M059J (cell line): ENCODE measurements around the gene MARK4. TPM values are rescaled to one million over a fixed set of nuclear protein-coding genes. Genes with fewer than 3 reads are reported as not detected.
"Not testable (repeated sequence)": the region's sequence is repeated elsewhere in the genome, so short reads cannot be mapped to it uniquely, and the experiment has no call there.

Source experiments
- DNase-seq: peaks from one replicate; pipeline ENCODE4 v3.0.0-alpha.2; 2012; ENCODE audit warnings: low read depth
- total RNA-seq: library from RNA; depleted of rRNA; stranded (reverse); fragments of >200 nt; shearing (Covaris generic); gene quantifications from 2 replicates; pipeline ENCODE4 v1.2.3, GENCODE V29; 2014; rRNA removed

Gene MARK4
- total RNA-seq: 7.1 and 11.0 TPM in 2 replicates

- DNase-seq: peak; percentile 32
Observed at GRCh38 chr19:45250832-45251451, at the start of gene MARK4. Gene MARK4 (plus strand): TSS chr19:45251271. CDS start chr19:45251589, 318 bp downstream.

DNA sequence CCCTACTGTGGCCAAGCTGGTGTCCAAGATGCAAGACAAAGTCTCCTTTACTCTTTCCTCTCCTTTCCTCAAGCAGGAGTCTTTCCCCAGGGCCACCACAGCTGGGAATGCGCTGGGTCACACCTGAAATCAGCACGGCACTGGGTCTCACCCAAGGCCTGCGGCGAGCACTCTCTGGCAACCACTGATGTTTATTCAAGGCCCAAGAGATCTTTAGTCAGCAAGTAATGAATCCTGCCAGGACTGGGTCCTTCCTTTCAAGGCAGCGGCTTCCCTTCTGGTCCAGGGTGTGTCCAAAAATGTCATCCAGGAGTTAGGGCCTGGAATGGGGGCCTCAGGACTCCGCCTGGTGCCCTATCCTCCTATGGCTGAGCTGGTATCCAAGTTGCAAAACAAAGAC lies 48.4 kb upstream of the MARK4 start:
- no peak for DNase-seq

DNA sequence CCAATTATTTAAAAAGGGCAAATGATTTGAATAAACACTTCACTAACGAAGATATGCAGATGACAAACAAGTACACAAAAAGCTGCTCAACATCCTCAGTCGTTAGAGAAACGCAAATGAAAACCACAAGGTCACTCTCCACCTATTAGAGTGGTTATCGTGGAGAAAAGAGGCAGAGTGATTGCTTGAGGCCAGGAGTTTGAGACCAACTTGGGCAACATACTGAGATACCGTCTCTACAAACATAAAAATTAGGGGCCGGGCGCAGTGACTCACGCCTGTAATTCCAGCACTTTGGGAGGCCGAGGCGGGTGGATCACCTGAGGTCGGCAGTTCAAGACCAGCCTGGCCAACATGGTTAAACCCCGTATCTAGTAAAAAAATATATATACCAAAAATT lies 45.3 kb upstream of the MARK4 start:
- DNase-seq: no peak

DNA sequence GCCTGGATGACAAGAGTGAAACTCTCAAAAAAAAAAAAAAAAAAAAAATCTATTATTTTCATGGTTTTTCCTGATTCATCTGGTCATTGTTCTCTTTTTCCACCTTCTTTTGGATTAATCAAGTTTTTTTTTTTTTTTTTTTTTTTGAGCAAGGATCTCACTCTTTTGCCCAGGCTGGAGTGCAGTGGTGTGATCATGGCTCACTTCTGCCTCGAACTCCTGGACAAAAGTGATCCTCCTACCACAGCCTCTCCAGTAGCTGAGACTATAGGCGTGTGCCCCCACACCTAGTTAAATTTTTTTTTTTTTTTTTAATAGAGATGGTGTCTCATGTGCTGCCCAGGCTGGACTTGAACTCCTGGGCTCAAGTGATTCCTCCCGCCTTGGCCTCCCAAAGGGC lies 44.7 kb upstream of the MARK4 start:
- DNase-seq: no peak

GRCh38 chr19:45211751-45212381 lies 39.2 kb upstream of the MARK4 start:
- peak; percentile 82 for DNase-seq

DNA sequence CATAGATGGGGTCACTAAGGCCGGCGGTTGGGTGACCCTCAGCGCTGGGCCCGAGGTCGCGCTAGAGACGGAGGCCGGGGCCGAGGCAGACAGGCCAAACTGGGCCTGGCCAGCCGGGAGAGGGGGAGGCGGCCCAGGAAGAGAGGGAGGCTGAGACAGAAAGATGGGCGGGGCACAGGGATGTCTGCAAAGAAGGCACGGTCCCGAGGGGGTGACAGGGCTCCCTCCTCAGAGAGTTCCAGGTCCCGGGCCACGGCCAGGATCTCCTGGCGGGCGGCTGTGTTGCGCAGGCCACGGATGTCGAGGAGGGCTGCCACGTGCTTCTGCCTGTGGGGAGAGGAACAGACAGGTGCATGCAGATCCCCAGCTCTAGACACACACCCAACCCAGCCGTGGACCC lies 38.0 kb upstream of the MARK4 start:
- DNase-seq: no peak

DNA sequence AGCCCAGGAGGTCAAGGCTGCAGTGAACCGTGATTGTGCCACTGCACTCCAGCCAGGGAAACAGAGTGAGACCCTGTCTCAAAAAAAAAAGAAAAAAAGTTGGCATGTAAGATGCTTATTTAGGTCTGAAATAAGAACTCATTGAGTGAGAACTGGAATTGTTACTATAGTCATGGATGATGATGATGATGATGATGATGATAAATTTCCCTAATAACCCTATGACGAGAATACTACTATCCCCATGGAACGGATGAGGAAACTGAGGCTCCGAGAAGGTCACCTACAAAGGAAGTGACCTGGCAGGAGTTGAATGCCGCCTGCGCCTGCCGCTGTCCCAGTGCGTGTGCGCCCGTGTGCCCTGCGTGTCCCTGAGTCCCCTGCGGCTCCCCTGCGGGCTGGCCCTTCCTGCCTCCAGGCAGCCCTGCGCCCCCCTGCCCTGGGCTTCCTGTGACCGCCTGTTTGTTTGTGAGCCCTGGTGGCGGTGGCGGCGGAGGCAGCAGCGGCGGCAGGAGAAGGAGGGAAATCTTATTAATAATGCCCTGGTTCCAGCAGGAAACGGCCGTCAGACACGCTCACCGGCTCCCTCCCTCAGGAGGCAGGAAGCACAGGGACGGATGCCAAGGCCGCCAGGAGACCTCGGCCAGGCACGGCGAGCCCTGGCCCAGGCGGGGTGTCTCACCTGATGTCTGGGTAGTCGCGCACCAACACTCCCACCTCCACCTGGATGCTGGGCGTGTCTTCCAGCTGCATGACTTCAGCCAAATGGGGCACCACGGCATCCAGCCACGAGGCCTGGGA lies 35.5 kb upstream of the MARK4 start:
- peak; percentile 57 for DNase-seq

GRCh38 chr19:45216667-45217066 lies 34.4 kb upstream of the MARK4 start:
- DNase-seq: no peak

GRCh38 chr19:45217193-45217956 lies 33.7 kb upstream of the MARK4 start:
- no peak for DNase-seq

- DNase-seq: no peak
Observed at GRCh38 chr19:45217957-45218334, 33.1 kb upstream of the MARK4 start.

DNA sequence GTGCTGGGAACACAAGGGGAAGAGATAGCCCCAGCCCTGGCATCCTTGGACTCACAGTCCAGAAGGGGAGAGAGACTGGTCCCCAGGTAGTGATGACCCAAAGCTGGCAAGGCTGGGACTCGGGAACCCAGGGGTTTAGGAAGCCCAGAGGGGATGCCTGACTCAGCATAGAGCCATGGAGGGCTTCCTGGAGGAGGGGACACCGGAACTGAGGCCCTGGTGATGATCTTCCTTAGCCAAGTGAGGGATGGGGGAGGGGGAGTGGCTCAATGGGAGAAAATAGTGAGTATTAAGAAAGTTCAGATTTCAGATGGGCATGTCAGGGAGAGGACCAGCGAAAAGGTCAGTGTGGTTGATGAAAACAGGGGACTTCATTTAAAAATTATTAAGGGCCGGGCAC lies 32.6 kb upstream of the MARK4 start:
- DNase-seq: no peak

DNA sequence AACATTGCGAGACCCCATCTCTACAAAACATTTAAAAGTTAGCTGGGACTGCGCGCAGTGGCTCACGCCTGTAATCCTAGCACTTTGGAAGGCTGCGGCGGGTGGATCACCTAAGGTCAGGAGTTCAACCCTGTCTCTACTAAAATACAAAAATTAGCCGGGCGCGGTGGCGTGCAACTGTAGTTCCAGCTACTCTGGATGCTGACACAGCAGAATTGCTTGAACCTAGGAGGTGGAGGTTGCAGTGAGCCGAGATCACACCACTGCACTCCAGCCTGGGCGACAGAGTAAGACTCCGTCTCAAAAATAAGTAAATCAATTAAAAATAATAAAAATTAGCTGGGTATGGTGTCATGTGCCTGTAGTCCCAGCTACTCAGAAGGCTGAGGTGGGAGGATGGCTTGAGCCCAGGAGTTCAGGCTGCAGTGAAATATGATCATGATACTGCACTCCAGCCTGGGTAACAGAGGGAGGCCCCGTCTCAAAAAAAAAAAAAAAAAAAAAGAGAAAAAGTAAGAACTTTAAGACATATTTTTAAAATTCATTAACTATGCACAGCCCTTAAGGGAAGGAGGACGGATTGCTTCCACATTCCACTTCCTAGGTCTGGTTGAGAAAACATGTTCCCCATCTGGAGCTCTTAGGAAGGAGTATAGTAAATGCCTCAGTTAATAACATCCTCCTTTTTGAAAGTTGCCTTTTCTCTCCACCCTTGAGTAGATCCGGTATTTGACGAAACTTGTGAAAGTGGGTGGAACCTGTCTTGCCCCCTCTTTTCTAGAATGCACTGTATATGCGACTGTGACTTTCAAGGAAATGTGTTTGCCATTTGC lies 31.9 kb upstream of the MARK4 start:
- DNase-seq: no peak

- no peak for DNase-seq
Observed at GRCh38 chr19:45222724-45223123, 28.3 kb upstream of the MARK4 start.

DNA sequence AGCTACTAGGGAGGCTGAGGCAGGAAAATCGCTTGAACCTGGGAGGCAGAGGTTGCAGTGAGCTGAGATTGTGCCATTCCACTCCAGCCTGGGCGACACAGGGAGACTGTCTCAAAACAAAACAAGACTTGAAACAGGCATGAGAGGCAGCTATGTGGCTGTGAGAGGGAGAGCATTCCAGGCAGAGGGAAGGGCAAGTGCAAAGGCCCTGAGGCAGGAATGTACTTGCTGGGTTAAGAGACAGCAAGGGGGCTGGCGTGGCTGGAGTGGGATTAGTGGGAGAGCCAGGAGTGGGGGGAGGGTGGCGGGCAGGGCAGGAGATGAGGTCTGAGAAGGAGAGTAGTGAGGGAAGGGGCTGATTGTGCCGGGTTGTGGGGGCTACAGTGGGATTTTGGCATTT lies 27.2 kb upstream of the MARK4 start:
- no peak for DNase-seq

DNA sequence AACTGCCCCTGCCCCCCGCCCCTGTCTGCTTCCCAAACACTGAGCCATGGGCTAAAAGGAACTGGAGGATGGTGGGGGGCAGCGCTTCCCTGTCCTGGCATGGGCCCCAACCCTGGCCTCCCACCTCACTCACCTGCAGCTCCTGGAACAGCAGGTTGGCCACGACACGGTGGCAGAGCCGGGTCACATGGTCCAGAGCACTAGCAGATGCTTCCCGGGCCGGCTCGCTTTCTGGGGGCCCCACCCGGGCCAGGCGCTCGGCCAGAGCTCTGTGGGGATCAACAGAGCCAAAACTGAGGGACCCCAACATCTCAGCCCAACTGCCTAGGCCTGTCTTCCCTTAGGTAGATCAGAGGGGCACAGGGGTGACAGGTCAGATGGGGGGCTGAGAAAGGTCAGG lies 26.4 kb upstream of the MARK4 start:
- DNase-seq: no peak

GRCh38 chr19:45229056-45229455 lies 22.0 kb upstream of the MARK4 start:
- DNase-seq: not testable (repeated sequence)

DNA sequence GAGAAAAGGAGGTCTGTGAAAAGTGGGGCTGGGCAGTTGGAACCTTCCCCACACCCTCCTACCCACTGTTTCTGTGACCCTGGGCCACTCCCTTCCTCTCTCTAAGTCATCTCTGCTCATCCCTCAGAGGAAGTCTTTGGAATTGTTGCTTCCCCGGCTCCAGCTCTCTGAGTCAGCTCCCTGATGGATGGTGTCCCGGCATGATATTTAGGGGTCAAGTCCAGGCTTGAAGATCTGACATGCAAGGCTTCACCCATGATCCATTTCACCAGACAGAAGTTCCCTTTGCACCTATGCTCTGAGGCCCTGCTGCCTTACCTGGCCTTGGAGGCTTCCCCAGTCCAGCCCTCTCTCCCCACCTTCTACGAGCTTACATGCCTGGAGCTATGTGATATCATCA lies 19.2 kb upstream of the MARK4 start:
- no peak for DNase-seq

- no peak for DNase-seq
Observed at GRCh38 chr19:45234089-45234869, 16.8 kb upstream of the MARK4 start.

DNA sequence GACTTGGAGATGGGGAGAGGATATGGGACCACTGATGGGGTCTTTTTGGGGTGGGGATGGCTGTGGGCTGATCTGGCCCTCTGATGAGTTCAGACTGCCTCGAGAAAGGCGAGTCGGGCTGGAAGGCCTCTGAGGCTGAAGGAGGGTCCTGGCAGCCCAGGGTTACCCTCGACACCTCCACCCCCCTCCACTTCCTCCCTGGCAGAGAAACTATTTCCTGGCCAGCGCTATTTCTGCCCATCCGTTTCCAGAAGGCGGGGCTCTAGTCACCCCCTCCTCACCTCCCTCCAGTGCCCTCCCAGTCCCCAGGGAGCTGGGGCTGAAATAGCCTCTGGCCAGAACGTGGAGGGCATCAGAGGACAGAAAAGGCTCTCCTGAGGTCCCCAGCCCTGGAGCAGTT lies 15.6 kb upstream of the MARK4 start:
- DNase-seq: no peak

DNA sequence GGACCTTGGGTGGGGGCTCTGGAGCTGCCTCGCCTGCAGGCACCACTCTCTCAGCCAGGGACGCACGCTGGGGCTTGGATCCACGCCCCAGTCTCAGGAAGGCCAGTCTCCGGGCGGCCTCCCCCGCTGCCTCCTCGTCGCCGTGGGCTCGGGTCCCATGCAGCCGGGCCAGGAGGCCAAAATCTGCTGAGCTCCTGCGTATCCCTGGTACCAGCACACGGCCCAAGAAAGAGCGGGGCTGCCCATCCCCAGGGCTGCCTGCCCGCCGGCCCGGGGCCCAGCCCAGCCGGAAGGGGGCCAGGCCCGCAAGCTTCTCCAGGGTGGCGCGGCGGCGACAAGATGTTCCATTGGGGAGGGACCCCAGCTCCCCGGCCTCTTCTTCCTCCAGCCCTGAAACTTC lies 12.5 kb upstream of the MARK4 start:
- DNase-seq: no peak
